ENCODE measurements around the gene ADCY1. TPM values are rescaled to one million over a fixed set of nuclear protein-coding genes. Genes with fewer than 3 reads are reported as not detected.

ADCY1 gene
- total and polyA plus RNA-seq, 3 donors from 2014 or later = 6.6 to 14.1 (median 13.7) TPM

DNA sequence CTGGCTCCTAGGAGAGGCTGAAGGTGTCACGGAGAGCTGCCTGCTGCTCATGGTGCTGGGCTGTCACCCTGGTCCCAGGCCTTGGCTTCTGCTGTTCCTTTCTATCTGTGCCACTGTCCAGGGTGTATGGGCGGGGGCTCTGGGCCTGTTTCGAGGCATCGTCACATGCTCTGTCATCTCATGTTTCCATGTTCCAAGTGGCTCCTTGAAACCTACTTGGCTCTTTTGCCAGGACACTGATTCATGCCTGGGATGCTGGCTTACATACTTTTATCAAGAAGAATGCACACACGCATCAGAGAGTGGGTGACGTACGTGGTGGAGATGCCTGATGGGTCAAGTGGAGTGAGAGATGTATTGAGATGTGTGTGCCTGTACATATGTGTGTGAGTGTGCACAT, 50.9 kb downstream of the ADCY1 start:
- H3K36me3 ChIP-seq (ENCODE audit: low read depth, missing control alignments) = no peaks in the 10 kb centered on the region
- 91 to 95% methylated on average over 7 of the region's 7 CpGs for WGBS, 2 donors
- TF ChIP-seq, protein P1, sequence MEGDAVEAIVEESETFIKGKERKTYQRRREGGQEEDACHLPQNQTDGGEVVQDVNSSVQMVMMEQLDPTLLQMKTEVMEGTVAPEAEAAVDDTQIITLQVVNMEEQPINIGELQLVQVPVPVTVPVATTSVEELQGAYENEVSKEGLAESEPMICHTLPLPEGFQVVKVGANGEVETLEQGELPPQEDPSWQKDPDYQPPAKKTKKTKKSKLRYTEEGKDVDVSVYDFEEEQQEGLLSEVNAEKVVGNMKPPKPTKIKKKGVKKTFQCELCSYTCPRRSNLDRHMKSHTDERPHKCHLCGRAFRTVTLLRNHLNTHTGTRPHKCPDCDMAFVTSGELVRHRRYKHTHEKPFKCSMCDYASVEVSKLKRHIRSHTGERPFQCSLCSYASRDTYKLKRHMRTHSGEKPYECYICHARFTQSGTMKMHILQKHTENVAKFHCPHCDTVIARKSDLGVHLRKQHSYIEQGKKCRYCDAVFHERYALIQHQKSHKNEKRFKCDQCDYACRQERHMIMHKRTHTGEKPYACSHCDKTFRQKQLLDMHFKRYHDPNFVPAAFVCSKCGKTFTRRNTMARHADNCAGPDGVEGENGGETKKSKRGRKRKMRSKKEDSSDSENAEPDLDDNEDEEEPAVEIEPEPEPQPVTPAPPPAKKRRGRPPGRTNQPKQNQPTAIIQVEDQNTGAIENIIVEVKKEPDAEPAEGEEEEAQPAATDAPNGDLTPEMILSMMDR (IDR thresholded peaks at IDR 0.05) = no peak
- no peak for TF ChIP-seq POLR2A (IDR thresholded peaks at IDR 0.05)
- H3K27me3 ChIP-seq = no peaks in the 10 kb centered on the region
- no peaks in the 10 kb centered on the region for H3K4me1 ChIP-seq
- no peak overlapping the region for H3K27ac ChIP-seq
- no peak for DNase-seq
- H3K9me3 ChIP-seq = no peaks in the 10 kb centered on the region
- intact Hi-C loops (cut with DNase I; ENCODE audit: low total_unique reads) = no loop called here
- H3K4me3 ChIP-seq = no peak overlapping the region

DNA sequence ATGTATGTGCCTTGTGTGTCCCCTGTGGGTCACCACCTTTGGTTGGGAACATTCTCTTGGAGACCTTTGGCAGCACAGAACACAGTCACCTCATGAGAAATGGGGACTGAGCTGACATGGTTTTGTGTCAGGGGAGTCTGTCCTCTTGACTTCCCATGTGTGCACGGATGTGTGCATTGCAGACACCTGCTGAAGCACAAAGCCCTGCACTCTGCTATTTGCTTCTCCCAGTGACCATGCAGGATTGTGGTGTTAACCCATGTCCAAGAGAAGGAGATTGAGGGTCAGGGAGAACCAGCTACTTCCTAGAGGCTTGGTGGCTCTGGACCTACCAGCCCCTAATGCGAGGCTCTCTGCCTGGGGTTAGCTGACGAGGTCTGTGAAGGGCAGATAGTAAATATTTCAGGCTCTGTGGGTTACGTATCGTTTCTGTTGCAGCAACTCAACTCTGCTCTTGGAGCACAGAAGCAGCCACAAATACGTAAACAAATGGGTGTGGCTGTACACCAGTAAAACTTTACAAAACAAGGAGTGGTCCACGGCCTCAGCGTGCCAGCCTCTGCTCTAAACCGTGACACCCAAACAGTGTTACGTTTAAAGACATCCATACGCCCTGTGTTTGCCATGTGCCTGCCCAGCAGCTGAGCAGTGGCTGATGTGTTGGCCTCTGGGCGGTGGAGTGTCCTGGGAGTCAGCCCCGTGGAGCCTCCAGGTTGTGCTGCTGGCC, 51.7 kb downstream of the ADCY1 start:
- intact Hi-C loops (cut with DNase I; ENCODE audit: low total_unique reads) = no loop called here
- DNase-seq = no peak
- no peaks in the 10 kb centered on the region for H3K36me3 ChIP-seq (ENCODE audit: low read depth, missing control alignments)
- H3K4me3 ChIP-seq = no peak overlapping the region
- no peaks in the 10 kb centered on the region for H3K4me1 ChIP-seq
- 87 to 89% methylated on average over 11 to 13 of the region's 13 CpGs for WGBS, 2 donors
- H3K27ac ChIP-seq = no peak overlapping the region
- TF ChIP-seq POLR2A (IDR thresholded peaks at IDR 0.05) = no peak
- TF ChIP-seq, protein P1 (IDR thresholded peaks at IDR 0.05) = no peak
- no peaks in the 10 kb centered on the region for H3K9me3 ChIP-seq
- no peaks in the 10 kb centered on the region for H3K27me3 ChIP-seq

DNA sequence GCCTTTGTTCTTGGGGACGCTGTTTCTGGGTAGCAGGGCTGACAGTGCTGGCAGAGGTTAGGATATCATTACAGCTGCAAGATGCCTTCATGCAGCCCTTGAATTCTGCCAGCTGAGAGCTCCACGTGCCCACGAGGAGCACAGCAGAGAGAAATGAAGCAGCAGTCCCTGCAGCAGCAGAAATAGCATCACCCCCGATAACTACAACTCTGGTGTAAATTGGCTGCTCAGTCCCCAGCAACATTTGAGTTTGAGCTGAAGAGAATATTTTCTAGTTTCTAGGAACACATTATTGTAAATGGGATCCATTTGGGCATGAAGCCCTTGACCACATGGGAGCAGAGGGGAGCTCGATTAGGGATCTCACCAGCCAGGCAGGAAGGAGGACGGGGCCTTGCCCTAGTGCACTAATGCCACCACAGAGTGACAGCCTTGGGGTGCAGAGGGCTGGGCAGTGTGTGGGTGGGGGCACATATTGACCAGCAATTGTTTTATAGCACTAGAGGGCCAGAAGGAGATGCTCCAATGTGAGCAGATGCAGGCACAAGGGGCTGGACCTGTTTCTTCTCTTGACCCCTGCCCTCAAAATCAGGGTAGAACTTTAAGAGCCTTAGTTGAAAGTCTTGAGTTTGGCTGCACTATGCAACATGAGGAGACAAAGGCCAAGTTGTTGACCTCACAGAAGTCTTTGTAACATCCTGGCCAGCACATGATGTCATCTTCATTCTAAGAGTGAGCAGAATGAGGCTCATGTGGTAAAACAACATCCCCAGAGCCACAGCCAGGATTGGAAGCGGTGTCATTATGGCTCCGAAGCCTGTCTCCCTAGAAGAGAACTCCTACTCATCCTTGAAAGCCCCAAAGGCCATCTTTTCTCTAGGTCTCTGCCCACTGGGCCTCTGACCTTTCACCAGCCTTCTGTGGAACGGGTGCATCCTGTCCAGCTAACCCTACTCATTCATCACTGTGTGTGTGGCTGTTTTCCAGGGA, 52.6 kb downstream of the ADCY1 start:
- 89 to 96% methylated on average over 9 of the region's 9 CpGs for WGBS, 2 donors
- intact Hi-C loops (cut with DNase I; ENCODE audit: low total_unique reads) = no loop called here
- no peak overlapping the region for H3K4me3 ChIP-seq
- H3K27ac ChIP-seq = no peak overlapping the region
- no peaks in the 10 kb centered on the region for H3K4me1 ChIP-seq
- H3K27me3 ChIP-seq = no peaks in the 10 kb centered on the region
- H3K36me3 ChIP-seq (ENCODE audit: low read depth, missing control alignments) = no peaks in the 10 kb centered on the region
- DNase-seq = no peak
- no peaks in the 10 kb centered on the region for H3K9me3 ChIP-seq
- no peak for TF ChIP-seq POLR2A (IDR thresholded peaks at IDR 0.05)
- TF ChIP-seq, protein P1 (IDR thresholded peaks at IDR 0.05) = no peak

DNA sequence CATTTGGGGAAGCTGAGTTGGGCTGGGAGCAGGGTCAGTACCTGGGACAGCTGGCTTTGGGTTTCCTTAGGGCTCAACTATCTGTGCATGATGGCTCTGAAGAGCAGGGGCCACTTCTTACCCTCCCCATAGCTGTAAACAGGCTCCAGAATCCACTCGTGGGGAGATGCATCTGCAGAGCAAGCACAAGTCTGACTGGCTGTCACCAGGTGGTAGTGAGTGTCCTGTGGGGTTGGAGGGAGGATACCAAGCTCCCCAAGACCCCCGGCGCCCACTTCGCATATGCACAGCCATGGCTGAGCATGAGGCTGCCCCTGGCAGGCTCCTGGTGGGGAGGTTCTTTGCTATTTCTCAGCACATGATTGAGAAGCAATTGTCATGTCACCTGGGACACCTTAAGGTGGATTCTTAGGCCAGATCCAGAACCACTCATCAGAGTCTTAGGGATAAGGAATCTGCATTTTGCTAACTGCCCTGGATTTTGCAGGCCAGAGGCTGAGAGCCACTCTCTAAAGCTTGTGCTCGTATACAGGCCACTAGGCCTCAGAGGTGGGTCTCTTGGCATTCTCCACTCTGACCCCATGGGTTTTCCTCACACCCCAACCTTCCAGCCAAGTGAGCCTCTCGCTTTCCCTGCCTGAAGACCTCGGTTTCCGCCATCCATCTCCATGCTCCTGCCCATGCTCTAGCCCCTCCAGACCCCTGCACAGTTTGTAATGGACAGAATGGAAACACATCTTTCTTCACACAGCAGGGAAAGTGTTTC, 53.7 kb downstream of the ADCY1 start:
- 80 to 97% methylated on average over 4 to 8 of the region's 8 CpGs for WGBS, 2 donors
- no peak for TF ChIP-seq POLR2A (IDR thresholded peaks at IDR 0.05)
- TF ChIP-seq, protein P1 (IDR thresholded peaks at IDR 0.05) = no peak
- Histone ChIP-seq H3K27ac (no peak overlapping the region), H3K4me3 (no peak overlapping the region), H3K36me3 (ENCODE audit: low read depth, missing control alignments) (no peaks in the 10 kb centered on the region), H3K4me1 (no peaks in the 10 kb centered on the region), H3K9me3 (no peaks in the 10 kb centered on the region), H3K27me3 (no peaks in the 10 kb centered on the region)
- no peak for DNase-seq
- intact Hi-C loops (cut with DNase I; ENCODE audit: low total_unique reads) = no loop called here
